NOMO-1 (cell line): ENCODE data around the gene COL18A1.

Experiments
- DNase-seq, 2 experiments: peaks; one replicate each; lab custom pipeline; 2025; ENCODE audit not compliant: unreplicated experiment in 2 of 2; lab: John Stamatoyannopoulos, UW

COL18A1 gene

DNA sequence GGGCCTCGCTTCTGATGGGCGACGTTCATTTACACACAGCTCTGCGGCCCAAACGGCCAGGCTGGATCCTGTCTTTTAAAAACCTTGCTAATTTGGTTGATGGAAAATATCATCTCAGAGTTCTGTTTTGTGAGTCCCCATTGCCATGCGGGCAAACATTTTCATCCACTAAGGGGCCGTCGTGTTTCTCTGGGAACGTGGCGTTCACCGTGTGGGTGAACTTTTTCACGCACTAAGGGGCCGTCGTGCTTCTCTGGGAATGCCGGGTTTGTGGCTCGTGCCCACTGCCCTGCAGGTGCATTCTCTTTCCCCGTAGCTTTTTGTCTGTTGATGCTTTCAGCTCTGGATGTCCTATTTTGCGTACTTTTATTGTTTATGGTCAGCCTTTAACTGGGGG lies 6.8 kb downstream of the COL18A1 start:
- DNase-seq = no peak

DNA sequence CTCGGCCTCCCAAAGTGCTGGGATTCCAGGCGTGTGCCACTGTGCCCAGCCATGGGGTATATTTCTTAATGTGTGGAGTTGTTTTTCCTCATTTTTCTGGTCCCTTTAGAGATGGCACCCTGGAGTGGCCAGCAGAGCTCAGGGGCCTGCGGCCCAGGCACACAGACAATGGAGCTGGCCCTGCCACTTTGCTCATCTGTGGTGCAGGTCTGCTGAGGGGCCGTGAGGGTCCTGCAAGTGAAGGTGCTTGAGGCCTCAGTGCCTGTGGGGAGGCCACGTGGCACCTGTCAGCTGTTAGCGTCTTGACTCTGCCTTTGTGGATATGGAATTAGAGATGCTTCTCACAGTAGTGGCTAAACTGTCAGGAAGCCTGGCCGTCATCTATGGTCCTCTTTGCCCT lies 7.5 kb downstream of the COL18A1 start:
- no peak for DNase-seq

DNA sequence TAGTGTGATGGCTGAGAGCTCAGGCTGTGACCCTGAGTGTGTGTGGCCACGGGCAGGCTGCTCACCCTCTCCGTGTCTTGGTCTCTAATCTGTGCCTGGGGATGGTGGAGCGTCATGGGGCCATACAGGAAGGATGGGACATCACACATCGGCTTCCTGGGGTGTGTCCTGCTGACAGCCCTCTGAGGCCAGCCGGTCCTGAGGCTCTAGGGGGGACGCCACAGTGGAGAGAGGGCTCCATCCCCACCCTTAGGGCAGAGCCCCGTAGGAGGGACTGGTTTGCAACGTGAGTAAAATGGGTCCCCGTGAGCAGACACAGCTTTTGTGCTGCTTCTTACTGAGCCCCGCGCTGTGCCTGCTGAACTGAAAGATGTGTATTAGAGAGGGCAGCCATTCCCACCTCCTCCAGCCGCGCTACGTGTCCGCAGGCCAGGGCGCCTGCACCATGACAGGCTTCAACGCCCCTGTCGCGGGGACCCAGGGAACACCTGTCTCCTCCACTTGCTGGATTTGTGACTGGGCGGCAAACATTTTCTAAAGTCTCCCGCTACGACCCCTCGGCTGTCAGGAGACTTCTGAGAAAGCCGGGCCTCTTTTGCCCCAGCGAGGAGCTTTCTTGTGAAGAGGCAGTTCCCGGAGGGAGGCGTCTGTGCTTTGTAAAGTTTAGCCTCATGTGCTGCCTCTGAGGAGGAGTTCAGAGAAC lies 8.1 kb downstream of the COL18A1 start:
- DNase-seq = no peak

DNA sequence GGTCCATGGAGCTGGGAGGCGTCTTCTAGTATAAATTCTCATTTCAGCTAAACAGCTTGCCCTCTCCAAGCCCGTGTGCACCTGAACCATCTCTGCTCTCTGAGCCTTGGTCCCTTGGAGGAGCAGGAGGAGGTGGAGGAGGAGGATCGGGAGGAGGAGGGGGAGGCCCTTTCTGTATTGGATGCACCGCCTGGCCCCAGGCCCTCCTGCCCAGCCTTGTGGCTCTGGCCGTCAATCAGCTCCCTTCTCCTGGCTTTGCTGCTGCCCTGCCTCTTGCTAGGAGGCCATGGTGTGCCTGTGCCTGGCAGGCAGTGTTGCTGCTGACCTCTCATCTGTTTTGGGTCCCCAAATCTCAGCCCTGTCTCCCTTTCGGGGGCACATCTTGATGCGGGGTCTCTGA lies 9.0 kb downstream of the COL18A1 start:
- DNase-seq = no peak

DNA sequence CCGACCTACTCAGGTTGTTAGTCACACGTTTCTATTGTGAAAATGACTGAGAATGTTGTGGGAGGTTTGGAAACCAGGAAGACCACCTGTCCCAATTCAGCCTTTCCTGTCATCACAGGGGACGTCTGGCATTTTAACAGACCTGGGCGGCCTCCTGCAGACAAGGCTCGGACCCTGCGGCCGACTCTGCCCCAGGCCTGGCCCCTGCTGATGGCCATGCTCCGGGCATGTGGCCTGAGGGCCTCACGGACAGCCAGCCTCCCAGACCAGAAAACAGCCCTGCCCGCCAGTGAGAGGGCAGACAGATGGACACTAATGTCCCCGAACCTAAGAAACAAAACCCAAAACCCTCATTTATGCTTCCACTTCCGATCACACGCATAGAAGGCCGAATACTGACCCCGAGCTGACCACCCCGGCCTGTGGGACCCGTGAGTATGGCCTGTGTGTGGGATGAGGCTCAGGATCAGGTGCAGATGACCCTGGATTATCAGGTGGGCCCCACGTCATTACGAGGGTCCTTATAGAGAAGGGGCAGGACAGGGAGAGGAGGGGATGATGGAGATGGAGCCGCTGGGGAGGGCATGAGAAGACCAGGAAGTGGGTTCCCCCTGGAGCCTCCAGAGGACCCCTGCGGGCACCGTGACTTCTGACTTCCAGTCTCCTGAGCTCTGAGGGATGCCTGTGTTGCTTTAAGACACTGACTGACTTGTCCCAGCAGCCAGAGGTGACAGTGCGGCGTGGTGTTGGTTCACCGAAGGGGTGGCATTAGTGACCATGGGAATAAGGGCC lies 9.6 kb downstream of the COL18A1 start:
- no peak for DNase-seq

DNA sequence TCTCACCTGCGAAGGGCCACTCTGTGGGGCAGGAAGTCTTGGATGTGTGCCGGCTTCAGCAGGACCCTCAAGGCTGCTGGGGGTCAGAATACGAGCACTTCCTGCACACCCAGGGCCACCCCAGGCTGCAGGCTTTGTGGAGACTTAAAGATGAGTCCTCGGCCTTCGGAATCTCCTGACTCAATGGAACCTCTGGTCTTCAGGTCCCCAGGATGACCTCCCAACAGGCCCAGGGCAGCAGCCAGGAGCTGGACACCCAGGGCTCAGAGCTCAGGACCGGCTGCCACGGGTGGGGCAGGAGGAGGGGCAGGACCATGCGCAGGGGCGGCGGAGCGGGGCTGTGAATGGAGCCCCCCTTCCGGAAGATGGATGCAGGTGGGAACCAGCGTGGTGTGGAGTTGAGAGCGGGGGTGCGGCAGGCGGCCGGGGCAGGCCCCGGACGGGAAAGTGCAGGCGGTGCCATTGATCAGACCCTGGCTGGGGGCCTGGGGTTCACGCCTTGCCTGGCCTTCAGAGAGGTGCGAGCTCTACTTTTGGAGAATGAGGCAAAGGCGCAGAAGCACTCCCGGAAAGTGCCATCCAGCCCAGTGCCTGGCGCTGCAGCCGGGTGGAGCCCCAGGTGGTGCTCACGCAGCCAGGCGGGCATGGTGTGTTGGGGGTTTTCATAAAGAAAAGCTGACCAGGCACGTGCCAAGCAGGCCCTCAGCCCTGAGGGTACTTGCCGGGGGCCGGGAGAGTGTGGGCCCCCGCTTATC lies 10.4 kb downstream of the COL18A1 start:
- DNase-seq = no peak

DNA sequence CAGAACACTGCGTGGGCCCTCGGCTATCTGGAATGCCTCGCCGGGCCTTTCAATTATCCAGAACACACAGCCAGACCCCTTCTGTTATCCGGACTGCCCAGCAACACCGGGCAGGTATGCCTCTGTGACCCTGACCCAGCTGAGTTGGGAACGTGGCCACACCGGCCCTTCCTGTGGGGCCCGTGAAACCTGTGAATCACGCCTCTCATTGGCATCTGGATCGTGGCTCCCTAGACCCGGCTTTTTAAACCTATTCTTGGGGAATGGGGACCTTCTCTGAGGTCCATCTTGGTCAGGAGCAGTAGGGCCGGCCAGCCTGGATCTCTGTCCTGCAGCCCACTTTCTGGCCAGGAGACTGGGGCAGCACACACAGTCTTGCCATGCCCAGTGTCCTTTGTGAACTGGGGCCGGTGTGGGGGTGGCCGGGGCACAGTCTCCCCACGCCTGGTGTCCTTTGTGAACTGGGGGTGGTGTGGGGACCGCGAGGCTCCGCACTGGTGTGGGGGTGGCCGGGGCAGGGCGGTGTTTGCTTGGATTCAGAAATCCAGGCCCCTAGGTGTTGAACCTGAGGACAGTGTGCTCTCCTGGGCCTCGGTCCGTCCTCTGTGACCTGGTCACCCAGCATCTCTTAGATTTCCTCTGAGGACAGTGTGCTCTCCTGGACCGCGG lies 11.1 kb downstream of the COL18A1 start:
- no peak for DNase-seq

DNA sequence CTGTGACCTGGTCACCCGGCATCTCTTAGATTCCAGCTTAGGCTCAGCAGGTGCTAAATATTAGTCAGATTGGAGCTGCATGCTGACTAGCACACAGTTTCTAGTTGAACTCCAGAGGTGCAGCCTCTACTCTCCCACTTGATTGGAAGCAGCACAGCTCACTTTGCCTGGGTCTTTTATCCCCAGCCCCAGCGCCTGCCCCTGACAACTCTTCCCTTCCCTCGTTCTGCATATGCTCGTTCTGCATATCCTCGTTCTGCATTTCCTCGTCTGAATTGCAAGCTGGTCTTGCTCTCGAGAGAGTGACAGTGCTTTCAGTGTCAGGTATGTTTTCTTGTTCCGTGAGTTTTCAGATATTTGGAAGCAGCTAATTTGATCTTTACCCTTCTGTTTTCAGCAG lies 11.7 kb downstream of the COL18A1 start:
- no peak for DNase-seq

DNA sequence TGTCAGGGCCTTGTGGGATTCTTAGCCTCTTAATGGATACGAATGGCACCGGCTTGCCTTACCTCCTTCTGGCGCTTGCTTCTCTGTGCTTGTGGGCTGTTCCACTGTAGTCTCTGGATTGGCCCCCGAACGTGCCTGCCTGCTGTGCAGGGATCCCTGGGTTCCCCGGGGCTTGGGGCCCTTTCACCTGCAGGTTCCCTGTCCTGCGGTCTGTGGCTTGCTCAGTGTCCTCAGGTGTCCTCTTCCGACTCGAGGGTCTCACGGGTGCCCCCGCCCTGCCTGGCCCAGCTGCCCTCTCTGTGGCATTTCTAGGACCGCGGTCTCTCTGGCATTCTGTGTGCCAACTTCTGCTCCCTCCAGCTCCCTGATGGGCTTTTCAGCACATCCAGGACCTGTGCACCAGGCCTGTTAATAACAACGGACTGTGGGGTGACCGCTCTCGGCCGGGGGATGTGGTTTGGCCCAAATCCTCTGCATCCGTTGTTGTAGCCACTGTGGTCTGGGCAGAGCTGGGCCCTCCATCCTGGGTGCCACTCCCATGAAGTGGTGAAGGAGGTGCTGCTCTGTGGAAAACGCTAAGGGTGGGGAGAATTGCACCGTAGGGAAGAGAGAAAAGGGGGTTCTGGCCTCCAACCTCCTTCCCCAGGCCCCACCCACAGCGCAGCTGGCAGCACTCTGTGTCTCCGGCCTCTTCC lies 12.4 kb downstream of the COL18A1 start:
- no peak for DNase-seq

DNA sequence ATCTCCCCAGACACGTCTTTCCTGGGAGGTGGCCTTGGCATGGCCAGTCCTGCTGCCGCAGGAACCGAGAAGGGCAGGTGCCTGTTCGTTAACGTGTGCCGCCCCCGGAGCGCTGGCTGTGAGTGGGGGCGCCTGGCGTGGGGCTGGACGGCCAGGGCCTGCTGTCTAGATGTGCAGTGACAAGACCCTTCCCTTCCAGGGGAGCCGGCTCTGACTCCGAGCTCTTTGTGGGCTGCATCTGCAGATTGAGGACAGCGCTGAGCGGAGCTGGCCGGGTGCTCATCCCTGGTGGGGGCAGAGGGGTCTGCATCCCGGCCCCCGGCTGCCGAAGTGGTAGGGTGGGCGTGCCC lies 13.0 kb downstream of the COL18A1 start:
- DNase-seq = no peak

DNA sequence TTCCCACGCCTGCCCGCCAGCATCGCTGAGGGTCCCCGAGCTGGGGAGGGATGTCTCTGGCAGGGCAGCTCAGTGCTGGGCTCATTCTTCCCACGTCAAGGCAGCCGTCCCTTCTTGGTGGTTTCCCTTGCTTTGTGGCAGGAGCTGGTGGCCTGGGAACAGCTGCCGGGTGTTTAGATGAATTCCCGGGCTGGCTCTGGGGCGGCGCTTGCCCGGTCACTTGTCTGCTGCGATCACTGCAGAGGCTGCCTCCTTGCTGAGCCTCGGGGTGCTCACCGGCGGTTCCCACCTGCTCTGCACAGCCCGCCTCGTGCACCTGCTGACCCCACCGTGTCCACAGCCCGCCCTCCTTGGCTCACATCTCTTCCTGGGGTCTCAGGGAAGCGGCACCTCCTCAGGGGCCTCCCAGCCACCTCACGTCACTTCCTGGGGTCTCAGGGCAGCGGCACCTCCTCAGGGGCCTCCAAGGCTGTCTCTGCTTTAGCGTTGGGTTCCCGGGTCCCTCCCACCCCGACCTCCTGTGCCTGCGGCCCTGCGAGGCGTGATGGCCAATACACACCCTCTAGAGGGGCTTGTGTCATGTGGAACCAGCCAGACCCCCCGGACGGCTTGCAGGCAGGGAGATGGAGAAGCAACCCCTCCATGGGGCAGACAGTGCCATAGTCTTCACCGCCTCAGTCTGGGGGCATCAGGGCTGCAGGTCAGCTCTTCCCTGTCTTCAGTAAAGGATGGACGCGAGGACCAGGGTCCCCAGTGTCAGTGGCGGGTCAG lies 13.5 kb downstream of the COL18A1 start:
- DNase-seq = no peak

DNA sequence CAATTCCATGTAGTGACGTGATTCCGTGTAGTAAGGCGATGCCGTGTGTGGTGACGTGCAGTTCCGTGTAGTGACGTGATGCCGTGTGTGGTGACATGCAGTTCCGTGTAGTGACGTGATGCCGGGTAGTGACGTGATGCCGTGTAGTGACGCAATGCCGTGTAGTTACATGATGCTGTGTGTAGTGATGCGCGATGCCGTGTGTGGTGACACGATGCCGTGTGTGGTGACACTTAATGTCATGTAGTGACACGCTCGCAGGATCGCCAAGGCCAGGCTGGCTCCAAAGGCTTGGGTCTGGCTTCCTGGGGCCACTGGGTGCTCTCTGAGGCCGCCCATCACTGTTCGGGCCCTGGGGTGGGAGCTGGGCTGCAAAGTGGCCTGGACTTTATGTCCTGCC lies 14.2 kb downstream of the COL18A1 start:
- no peak for DNase-seq

DNA sequence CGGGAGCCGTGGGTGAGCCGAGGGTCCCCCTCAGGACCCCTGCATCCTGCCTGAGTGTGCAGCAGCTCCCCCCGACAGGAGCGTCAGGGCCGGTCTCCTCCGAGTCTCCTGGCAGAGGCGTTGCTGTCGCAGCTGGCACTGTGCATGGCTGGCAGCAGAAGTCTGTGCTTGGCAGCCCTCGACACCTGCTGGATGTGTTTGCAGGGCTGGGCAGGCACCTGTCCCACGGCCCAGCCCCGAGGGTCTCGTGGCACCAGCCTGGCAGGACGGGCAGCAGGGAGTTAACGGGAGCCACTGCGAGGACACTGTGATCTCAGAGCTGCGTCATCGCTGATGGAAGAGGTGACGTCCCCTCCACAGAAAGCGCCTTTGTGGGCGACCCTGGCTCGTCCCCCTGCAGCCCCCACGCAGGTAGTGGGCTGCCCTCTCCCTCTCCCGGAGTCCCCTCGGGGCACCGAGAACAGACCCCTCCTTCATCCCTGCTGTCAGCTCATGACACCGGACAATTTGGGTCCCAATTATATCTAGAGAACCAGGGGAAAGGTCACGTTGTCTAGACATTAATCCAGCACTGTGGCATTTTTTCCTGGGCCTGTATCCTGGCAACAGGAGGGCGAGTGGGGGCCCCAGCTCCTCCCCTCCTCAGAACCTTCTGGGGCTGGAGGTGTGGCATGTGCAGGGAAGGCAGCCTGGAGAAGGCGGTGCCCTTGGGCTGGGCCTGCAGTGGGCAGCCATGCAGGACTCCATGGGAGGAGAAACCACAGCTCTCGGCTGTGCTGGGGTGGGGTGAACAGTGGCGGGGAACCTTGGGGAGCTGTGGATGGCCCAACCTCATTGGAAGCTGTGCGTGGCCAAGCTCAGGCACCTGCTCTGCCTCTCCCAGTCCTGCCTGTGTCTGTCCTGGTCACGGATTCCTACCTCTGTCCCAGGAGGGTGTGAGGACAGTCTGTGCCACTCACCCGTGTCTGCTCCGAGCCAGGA lies 15.4 kb downstream of the COL18A1 start:
- DNase-seq = no peak

DNA sequence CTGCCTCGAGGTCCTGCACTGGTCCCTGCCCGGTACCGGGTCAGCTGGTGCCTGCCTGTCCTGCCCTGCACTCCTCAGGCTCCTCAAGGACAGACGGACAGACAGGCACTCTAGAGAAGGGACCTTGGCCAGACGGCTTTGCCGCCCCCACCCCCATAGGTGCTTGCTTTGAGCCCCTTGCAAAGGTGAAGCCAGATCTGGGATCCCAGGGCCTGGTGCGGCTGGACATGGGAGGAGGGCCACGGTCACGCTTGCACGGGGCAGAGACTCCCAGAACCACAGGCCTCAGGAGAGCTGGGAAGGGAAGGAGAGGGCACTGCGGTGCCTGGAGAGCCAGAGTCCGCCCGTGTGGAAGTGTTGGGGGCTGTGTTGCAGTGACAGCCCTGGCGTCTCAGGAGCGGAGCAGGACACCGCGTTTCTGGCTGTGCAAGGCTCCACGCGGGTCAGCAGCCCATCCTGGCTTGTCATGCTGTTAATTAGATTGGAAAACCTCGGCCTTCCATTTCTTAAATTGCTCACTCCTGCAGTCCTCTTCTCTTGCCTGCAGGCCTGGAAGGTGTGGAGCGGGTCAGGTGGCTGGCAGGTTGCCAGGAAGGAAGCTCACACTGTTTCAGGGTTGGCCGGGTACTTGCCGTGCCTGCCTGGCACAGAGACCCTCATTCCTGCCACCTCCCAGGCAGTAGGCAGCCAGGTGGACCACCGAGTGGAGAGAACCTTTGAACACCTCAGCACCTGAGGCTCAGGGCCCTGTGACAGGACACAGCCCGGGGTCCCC lies 16.3 kb downstream of the COL18A1 start:
- no peak for DNase-seq

DNA sequence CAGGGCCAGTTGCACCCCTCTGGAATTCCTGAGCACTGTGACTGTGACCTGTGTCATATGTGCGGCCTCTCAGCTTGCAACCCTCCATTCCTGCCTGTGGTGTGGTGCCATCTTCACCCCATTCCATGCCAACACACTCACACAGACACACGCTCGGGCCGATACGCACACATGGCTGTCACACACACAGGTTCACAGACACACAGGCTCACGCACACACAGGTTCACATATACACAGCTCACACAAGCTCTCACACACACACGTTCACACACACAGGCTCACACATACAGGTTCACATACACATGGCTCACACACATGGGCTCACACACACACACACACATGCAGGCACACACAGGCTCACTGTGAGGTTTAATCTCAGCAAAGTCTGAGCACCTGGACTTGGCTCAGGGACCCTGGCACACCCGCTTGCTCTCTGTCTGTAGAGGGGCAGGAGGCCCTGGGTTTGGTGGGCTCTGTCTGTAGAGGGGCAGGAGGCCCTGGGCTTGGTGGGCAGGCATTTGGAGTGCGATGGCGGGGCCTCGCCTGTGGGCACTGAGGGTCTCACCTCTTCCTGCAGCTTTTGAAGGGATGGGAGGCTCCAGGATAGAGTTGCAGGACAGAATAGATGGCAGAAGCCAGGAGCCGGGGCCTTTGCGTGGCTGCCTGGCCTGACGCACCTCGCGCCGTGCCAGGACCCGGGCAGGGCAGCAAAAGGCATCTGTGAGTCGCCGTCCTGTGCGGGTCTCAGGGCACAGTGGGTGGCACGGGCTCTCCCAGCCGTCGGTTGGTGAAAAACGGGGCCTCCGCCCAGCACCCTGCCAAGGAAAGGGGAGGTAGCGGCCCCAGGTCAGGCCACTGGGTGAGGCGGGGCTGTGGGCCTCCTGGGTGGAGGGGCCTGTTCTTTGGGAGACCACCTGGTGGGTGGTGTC lies 17.1 kb downstream of the COL18A1 start:
- DNase-seq = no peak

DNA sequence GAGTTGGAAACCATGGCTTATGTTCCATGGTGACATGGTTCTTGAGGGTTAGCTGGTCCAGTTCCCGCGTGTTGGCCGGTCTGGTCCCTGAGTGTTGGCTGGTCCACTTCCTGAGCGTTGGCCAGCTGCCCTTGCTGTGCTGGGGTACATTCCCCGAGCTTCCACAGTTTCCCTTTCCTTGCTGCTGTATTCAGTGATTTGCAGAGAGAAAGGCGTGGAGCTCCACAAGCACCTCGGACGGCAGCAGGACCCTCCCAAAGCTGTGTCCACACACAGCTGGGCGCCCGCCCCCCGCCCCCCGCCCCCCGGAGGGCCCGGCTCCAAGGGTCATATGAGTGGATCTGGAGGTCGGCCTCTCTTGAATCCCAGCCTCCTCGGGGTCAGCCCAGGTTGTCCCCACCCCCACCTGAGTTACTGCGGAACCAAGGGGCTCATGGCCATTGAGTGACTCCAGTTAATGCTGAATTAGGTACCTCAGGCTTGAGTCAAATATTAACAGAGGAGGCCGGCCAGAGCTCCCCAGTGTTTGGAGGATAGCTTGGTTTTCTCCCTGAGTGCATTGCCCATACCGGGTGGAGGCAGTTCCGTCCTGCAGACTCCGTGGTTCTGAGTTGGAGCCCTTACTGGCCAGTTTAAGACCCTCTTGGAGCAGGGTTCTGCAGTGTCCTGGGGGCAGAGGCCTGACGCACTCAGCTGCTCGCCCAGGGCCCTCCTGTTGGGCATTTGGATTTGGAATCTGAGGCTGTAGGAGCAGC lies 18.4 kb downstream of the COL18A1 start:
- DNase-seq = no peak
